Muscle of arm (tissue), 12 donors: ENCODE measurements around the gene SYNPO2. TPM values are rescaled to one million over a fixed set of nuclear protein-coding genes. Genes with fewer than 3 reads are reported as not detected.

ENCODE experiments used
- DNase-seq: peaks from one replicate; pipeline ENCODE4 v3.0.0-alpha.2; 2013
- polyA plus RNA-seq, 12 donors: library from polyadenylated mRNA; unstranded; fragments of 120-200 nt; gene quantifications; one replicate each; pipeline ENCODE4 v1.2.1, GENCODE V29; 2013; ENCODE audit not compliant: insufficient read length in 12 of 12

Gene SYNPO2
- polyA plus RNA-seq, 12 donors = 61.0 to 183 (median 135) TPM; not detected in 1

DNA sequence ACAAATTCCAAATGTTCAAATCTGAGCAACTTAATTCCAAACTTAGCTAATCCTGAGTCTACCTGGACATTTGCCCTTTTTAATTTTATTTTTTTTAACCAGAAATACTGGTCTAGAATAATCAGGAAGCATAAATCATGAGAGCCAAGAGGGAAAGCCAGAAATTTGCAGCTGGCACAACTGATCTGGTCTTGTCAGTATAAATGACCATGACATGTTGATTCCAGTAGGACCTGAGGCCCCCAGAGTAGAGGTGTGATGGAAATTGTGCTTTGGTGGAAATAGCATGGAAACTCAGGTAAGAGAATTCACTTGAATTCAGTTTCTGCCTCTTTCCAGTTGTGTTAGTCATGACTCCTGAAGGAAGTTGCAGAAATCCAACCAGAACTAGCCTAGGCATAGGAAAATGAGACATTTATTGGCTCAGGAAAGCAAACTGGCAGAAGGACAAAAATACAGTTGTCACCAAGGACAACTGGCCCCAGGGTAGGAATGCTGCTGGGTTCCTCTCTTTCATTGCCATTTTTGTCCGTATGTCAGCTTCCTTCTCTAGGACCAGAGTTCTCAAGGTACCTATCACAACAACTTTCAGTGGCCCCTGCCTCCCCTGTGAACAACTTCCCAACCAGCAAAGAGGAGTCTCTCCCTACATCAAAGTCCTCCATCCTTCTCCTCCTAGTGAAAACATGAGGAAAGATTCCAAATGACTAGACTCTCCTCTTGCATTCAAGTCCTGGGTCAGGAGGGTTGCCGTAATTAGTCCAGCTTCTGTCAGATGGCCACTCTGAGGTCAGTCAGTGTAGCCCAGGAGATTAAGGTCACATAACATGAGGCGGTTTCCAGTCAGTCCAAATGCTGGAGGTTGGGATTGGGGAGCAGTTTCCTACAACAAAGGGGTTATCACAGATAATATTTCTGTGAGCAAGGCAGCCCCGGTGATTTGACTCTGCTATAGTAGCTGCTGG lies 217.7 kb downstream of the SYNPO2 start:
- DNase-seq = no peak

DNA sequence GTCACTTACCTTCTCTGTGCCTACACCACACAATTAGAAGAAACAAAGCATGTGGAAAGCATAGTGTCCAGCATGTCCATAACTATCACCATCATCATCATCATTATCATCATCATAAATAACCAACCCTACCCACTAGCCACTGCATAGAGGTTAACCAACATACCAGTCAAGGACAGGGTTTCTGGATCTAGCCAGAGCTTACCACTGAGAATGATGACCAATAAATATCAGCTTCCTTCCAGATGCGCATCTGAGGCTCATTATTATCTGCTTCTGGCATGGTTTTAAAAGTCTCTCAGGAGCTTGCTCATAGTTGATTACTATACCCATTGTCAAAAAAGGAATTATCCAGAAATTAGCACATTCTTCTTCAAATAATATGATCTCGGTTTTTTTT lies 221.5 kb downstream of the SYNPO2 start:
- DNase-seq = no peak

Other genes starting within 250 kb of the SYNPO2 start
- gene METTL14, start 203.5 kb upstream of the SYNPO2 start, polyA plus RNA-seq = 10 to 100 TPM in 11 of 12 donors, not detected in 1; 16.8 to 52.9 (median 35.0) TPM
- gene SEC24D, start 52.7 kb upstream of the SYNPO2 start, polyA plus RNA-seq = 10 to 100 TPM in 11 of 12 donors, not detected in 1; 34.4 to 84.1 (median 62.7) TPM
- gene MYOZ2, start 247.0 kb downstream of the SYNPO2 start, polyA plus RNA-seq = 100 to 1,000 TPM in 11 of 12 donors, not detected in 1; 103 to 366 (median 300) TPM